GM13976 (cell line): Measurements from ENCODE around the gene PTPRK.

Experiments used
- DNase-seq: peaks from one replicate; pipeline ENCODE4 v3.0.0; 2012; ENCODE audit warnings: low spot score
- CTCF ChIP-seq: IDR thresholded peaks from 2 replicates; pipeline ENCODE4 v1.5.1; 2012; ENCODE audit warnings: borderline replicate concordance, mild to moderate bottlenecking; ENCODE audit not compliant: insufficient read depth; ENCODE audit errors: extremely low read depth, missing control alignments, control extremely low read depth
- in situ Hi-C: fragments of 300-500 bp; cut with MboI; formaldehyde crosslinking; loops from one replicate; pipeline ENCODE4 v1.12.0; 2022; ENCODE audit warnings: low sequenced_read_pairs, mixed read lengths, inconsistent platforms; ENCODE audit not compliant: unreplicated experiment

PTPRK gene

GRCh38 chr6:128526152-128526914 is 5.9 kb upstream of the PTPRK start:
- no peak for TF ChIP-seq CTCF
- in situ Hi-C loops = no loop called here
- DNase-seq = no peak

- TF ChIP-seq CTCF = no peak
- in situ Hi-C loops = no loop called here
- DNase-seq = no peak
These were observed 5.0 kb upstream of the PTPRK start for GRCh38 chr6:128525406-128525805.

- TF ChIP-seq CTCF = no peak
- in situ Hi-C loops = no loop called here
- DNase-seq = no peak
These were observed 858 bp upstream of the PTPRK start for GRCh38 chr6:128521282-128521632.

- in situ Hi-C loops = no loop called here
- no peak for TF ChIP-seq CTCF
- DNase-seq = peak; percentile 41
These were observed 416 bp downstream of the PTPRK start for GRCh38 chr6:128519931-128520435.

- in situ Hi-C loops = no loop called here
- peak; percentile 20 for DNase-seq
- no peak for TF ChIP-seq CTCF
These were observed 1.1 kb downstream of the PTPRK start for GRCh38 chr6:128519132-128519930.

GRCh38 chr6:128518434-128519131 is 1.8 kb downstream of the PTPRK start:
- TF ChIP-seq CTCF = no peak
- DNase-seq = no peak
- in situ Hi-C loops = no loop called here
